Measurements from ENCODE around the gene SS18L1.

The SS18L1 gene

GRCh38 chr20:62133051-62133845 lies 10.3 kb upstream of the SS18L1 start:
- no peak overlapping the region for H3K27ac ChIP-seq (ENCODE audit: low read depth, low read length)
- H3K9ac ChIP-seq (ENCODE audit: low read depth, low read length): no peak overlapping the region
- no peak overlapping the region for H3K4me3 ChIP-seq (ENCODE audit: low read depth, low read length)
- H3K36me3 ChIP-seq (ENCODE audit: control insufficient read depth, insufficient read depth, low read length): peaks cover 98% of the 10 kb centered on the region
- no peaks in the 10 kb centered on the region for H3K27me3 ChIP-seq (ENCODE audit: control insufficient read depth, insufficient read depth, low read length)
- H3K4me1 ChIP-seq (ENCODE audit: control insufficient read depth, insufficient read depth, low read length): no peaks in the 10 kb centered on the region
- H3K9me3 ChIP-seq (ENCODE audit: control insufficient read depth, insufficient read depth, low read length): no peaks in the 10 kb centered on the region

DNA sequence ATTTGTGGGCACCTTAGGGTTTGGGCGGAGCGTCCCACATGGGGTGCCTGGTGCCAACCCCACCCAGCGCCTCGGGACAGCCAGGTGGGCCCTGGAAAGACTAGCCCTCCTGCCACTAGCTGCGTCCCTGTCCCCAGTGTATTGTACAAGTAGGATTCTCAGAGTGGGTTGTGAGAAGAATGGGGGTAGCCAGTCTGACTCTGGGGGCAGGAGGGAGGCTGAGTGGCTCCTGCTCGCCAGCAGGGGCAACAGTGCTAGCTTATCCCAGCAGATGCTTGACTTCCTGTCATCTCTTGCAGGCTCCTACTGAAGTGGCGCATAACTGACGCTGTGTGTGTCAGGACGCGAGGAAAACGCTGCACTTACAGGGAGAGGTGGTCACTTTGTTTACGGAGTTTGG lies 9.7 kb upstream of the SS18L1 start:
- Histone ChIP-seq H3K4me3 (ENCODE audit: low read depth, low read length) (no peak overlapping the region), H3K27ac (ENCODE audit: low read depth, low read length) (no peak overlapping the region), H3K27me3 (ENCODE audit: control insufficient read depth, insufficient read depth, low read length) (no peaks in the 10 kb centered on the region), H3K36me3 (ENCODE audit: control insufficient read depth, insufficient read depth, low read length) (peaks cover 98% of the 10 kb centered on the region), H3K4me1 (ENCODE audit: control insufficient read depth, insufficient read depth, low read length) (no peaks in the 10 kb centered on the region), H3K9ac (ENCODE audit: low read depth, low read length) (no peak overlapping the region), H3K9me3 (ENCODE audit: control insufficient read depth, insufficient read depth, low read length) (no peaks in the 10 kb centered on the region)

DNA sequence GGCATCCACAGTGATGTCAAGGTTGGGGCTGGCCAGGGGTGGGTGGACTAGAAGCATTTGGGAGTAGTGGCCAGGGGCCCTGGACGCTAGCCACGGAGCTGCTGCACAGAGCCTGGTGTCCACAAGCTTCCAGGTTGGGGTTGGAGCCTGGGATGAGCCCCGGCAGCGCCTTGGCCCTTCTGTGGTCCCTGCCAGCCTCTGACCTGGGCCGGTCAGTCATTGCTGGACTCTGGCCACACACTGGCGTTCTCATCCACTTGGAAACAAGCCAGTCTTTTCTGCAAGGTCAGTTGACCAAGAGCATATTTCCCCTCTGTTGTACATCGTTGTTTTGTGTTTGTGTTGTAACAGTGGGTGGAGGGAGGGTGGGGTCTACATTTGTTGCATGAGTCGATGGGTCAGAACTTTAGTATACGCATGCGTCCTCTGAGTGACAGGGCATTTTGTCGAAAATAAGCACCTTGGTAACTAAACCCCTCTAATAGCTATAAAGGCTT lies 8.8 kb upstream of the SS18L1 start:
- no peak overlapping the region for H3K4me3 ChIP-seq (ENCODE audit: low read depth, low read length)
- H3K4me1 ChIP-seq (ENCODE audit: control insufficient read depth, insufficient read depth, low read length): no peaks in the 10 kb centered on the region
- peaks cover 98% of the 10 kb centered on the region for H3K36me3 ChIP-seq (ENCODE audit: control insufficient read depth, insufficient read depth, low read length)
- no peak overlapping the region for H3K9ac ChIP-seq (ENCODE audit: low read depth, low read length)
- no peak overlapping the region for H3K27ac ChIP-seq (ENCODE audit: low read depth, low read length)
- H3K27me3 ChIP-seq (ENCODE audit: control insufficient read depth, insufficient read depth, low read length): no peaks in the 10 kb centered on the region
- no peaks in the 10 kb centered on the region for H3K9me3 ChIP-seq (ENCODE audit: control insufficient read depth, insufficient read depth, low read length)

DNA sequence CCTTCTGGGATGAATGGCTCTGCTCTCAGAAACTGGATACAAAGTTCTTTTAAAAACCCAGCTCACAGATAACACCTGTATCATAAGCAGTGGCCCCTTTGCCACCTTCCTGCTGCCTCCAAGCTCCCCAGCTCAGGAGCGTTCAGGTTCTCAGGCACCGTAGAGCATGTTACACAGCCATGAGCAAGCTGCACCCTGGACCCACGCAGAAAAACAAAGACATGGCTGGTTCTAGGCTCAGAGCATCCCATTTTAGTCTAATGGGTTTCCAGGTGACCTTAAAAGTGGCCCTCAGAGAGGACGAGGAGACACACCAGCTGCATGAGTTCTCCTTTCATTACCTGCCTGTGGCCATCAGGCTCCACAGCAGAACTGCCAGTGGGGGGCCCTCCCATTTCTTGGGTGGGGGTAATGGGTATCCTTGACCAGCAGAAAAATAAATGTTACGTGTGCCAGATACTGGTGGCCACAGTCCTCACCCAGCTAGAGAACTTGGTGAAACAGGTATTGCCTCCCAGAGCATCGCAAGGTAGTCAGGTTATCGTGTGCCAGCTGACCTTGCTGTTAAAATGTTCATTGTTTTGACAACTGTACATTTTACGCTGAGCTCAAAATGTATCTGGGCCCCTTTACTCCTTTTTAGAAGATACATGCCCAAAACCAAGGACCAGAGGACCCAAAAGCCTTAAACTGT lies 7.8 kb upstream of the SS18L1 start:
- H3K9me3 ChIP-seq (ENCODE audit: control insufficient read depth, insufficient read depth, low read length): no peaks in the 10 kb centered on the region
- H3K9ac ChIP-seq (ENCODE audit: low read depth, low read length): no peak overlapping the region
- H3K27me3 ChIP-seq (ENCODE audit: control insufficient read depth, insufficient read depth, low read length): no peaks in the 10 kb centered on the region
- no peak overlapping the region for H3K27ac ChIP-seq (ENCODE audit: low read depth, low read length)
- H3K4me3 ChIP-seq (ENCODE audit: low read depth, low read length): no peak overlapping the region
- H3K36me3 ChIP-seq (ENCODE audit: control insufficient read depth, insufficient read depth, low read length): peaks cover 98% of the 10 kb centered on the region
- H3K4me1 ChIP-seq (ENCODE audit: control insufficient read depth, insufficient read depth, low read length): no peaks in the 10 kb centered on the region

GRCh38 chr20:62136283-62137091 lies 7.1 kb upstream of the SS18L1 start:
- Histone ChIP-seq H3K36me3 (ENCODE audit: control insufficient read depth, insufficient read depth, low read length) (peaks cover 96% of the 10 kb centered on the region), H3K9ac (ENCODE audit: low read depth, low read length) (no peak overlapping the region), H3K9me3 (ENCODE audit: control insufficient read depth, insufficient read depth, low read length) (no peaks in the 10 kb centered on the region), H3K27ac (ENCODE audit: low read depth, low read length) (no peak overlapping the region), H3K4me3 (ENCODE audit: low read depth, low read length) (no peak overlapping the region), H3K27me3 (ENCODE audit: control insufficient read depth, insufficient read depth, low read length) (no peaks in the 10 kb centered on the region), H3K4me1 (ENCODE audit: control insufficient read depth, insufficient read depth, low read length) (peaks cover 2% of the 10 kb centered on the region; the same call in 1 of the 2 replicates)

- H3K4me1 ChIP-seq (ENCODE audit: control insufficient read depth, insufficient read depth, low read length): peaks cover 7% of the 10 kb centered on the region; the same call in 1 of the 2 replicates
- H3K27me3 ChIP-seq (ENCODE audit: control insufficient read depth, insufficient read depth, low read length): no peaks in the 10 kb centered on the region
- no peak overlapping the region for H3K4me3 ChIP-seq (ENCODE audit: low read depth, low read length)
- no peaks in the 10 kb centered on the region for H3K9me3 ChIP-seq (ENCODE audit: control insufficient read depth, insufficient read depth, low read length)
- no peak overlapping the region for H3K27ac ChIP-seq (ENCODE audit: low read depth, low read length)
- H3K9ac ChIP-seq (ENCODE audit: low read depth, low read length): no peak overlapping the region
- H3K36me3 ChIP-seq (ENCODE audit: control insufficient read depth, insufficient read depth, low read length): peaks cover 92% of the 10 kb centered on the region
These were observed 6.5 kb upstream of the SS18L1 start for GRCh38 chr20:62137092-62137384.

- no peak overlapping the region for H3K4me3 ChIP-seq (ENCODE audit: low read depth, low read length)
- no peaks in the 10 kb centered on the region for H3K9me3 ChIP-seq (ENCODE audit: control insufficient read depth, insufficient read depth, low read length)
- H3K27ac ChIP-seq (ENCODE audit: low read depth, low read length): no peak overlapping the region
- no peaks in the 10 kb centered on the region for H3K27me3 ChIP-seq (ENCODE audit: control insufficient read depth, insufficient read depth, low read length)
- no peak overlapping the region for H3K9ac ChIP-seq (ENCODE audit: low read depth, low read length)
- peaks cover 7% of the 10 kb centered on the region; the same call in 1 of the 2 replicates for H3K4me1 ChIP-seq (ENCODE audit: control insufficient read depth, insufficient read depth, low read length)
- peaks cover 86% of the 10 kb centered on the region for H3K36me3 ChIP-seq (ENCODE audit: control insufficient read depth, insufficient read depth, low read length)
These were observed 5.9 kb upstream of the SS18L1 start for GRCh38 chr20:62137478-62138203.

- H3K4me1 ChIP-seq (ENCODE audit: control insufficient read depth, insufficient read depth, low read length): peaks cover 7% of the 10 kb centered on the region; the same call in 1 of the 2 replicates
- H3K27me3 ChIP-seq (ENCODE audit: control insufficient read depth, insufficient read depth, low read length): no peaks in the 10 kb centered on the region
- H3K9me3 ChIP-seq (ENCODE audit: control insufficient read depth, insufficient read depth, low read length): no peaks in the 10 kb centered on the region
- no peak overlapping the region for H3K27ac ChIP-seq (ENCODE audit: low read depth, low read length)
- peaks cover 81% of the 10 kb centered on the region for H3K36me3 ChIP-seq (ENCODE audit: control insufficient read depth, insufficient read depth, low read length)
- H3K9ac ChIP-seq (ENCODE audit: low read depth, low read length): no peak overlapping the region
- H3K4me3 ChIP-seq (ENCODE audit: low read depth, low read length): no peak overlapping the region
These were observed 5.4 kb upstream of the SS18L1 start for GRCh38 chr20:62138204-62138543.

GRCh38 chr20:62138912-62139311 lies 4.7 kb upstream of the SS18L1 start:
- Histone ChIP-seq H3K9me3 (ENCODE audit: control insufficient read depth, insufficient read depth, low read length) (no peaks in the 10 kb centered on the region), H3K27me3 (ENCODE audit: control insufficient read depth, insufficient read depth, low read length) (no peaks in the 10 kb centered on the region), H3K4me1 (ENCODE audit: control insufficient read depth, insufficient read depth, low read length) (peaks cover 7% of the 10 kb centered on the region; the same call in 1 of the 2 replicates), H3K9ac (ENCODE audit: low read depth, low read length) (no peak overlapping the region), H3K36me3 (ENCODE audit: control insufficient read depth, insufficient read depth, low read length) (peaks cover 74% of the 10 kb centered on the region), H3K4me3 (ENCODE audit: low read depth, low read length) (no peak overlapping the region), H3K27ac (ENCODE audit: low read depth, low read length) (no peak overlapping the region)

- Histone ChIP-seq H3K4me1 (ENCODE audit: control insufficient read depth, insufficient read depth, low read length) (peaks cover 8% of the 10 kb centered on the region), H3K9me3 (ENCODE audit: control insufficient read depth, insufficient read depth, low read length) (no peaks in the 10 kb centered on the region), H3K27ac (ENCODE audit: low read depth, low read length) (no peak overlapping the region), H3K36me3 (ENCODE audit: control insufficient read depth, insufficient read depth, low read length) (peaks cover 68% of the 10 kb centered on the region), H3K9ac (ENCODE audit: low read depth, low read length) (no peak overlapping the region), H3K27me3 (ENCODE audit: control insufficient read depth, insufficient read depth, low read length) (no peaks in the 10 kb centered on the region), H3K4me3 (ENCODE audit: low read depth, low read length) (no peak overlapping the region)
These were observed 3.9 kb upstream of the SS18L1 start for GRCh38 chr20:62139636-62140035.

Data from HUES48 (cell line).